ENCODE data around the gene PPHLN1.
"Not testable (repeated sequence)": the region's sequence is repeated elsewhere in the genome, so short reads cannot be mapped to it uniquely, and the experiment has no call there.

Gene PPHLN1

DNA sequence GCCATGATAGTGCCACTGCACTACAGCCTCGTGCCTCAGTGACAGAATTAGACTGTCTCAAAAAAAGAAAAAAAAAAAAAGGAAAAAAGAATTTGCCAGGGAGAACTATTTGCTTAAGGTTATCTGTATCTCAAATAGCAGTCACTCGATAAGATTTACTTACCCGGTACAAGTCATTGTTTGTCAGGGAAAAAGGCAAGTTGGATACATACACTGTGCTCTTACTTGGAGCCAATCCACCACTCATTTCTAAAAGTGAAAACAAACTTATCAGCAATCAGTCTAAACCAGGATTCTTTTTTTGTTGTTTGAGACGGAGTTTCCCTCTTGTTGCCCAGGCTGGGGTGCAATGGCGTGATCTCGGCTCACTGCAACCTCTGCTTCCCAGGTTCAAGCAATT is 2.1 kb upstream of the PPHLN1 start:
- no peak for DNase-seq (ENCODE audit: low read depth)

GRCh38 chr12:42325326-42325652 is 678 bp upstream of the PPHLN1 start:
- DNase-seq (ENCODE audit: low read depth) = no peak

DNA sequence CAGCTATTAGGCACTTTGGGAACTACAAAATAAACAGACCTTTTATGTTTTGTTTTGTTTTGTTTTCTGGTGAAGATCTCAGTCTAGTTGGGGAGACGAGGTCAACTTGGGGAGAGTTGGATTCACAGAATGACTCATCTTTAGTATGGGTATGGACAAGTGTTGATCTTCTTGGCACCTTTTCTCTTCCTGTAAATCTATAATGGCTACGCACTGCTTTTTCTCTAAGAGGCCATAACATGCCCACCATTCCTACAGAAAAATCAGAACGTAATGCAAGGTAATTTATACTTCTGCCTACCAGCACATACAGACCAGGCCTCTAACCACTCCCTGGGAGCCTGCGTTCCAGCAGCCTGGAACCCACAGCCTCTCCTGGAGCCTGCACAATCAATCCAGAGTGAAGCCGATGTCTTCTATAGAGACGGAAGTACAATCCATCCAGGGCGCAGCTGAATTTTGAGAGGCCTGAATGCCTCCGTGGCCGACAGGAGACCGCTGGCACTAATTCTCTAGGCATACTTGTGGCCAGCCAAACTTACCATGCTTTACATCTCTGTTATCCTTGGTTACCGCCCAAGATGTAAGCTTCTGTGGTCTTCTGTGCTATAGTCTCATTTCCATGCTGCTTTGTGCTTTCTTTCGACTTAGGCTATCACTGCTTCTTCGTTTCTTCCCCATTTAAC is 717 bp downstream of the PPHLN1 start:
- DNase-seq (ENCODE audit: low read depth) = no peak

- DNase-seq (ENCODE audit: low read depth) = no peak
Measured at GRCh38 chr12:42327227-42327590, 1.2 kb downstream of the PPHLN1 start.

GRCh38 chr12:42330097-42330496 is 4.1 kb downstream of the PPHLN1 start:
- DNase-seq (ENCODE audit: low read depth) = not testable (repeated sequence)

GRCh38 chr12:42332301-42333285 is 6.6 kb downstream of the PPHLN1 start:
- no peak for DNase-seq (ENCODE audit: low read depth)

- DNase-seq (ENCODE audit: low read depth) = no peak
Measured at GRCh38 chr12:42336286-42336685, 10.3 kb downstream of the PPHLN1 start.

DNA sequence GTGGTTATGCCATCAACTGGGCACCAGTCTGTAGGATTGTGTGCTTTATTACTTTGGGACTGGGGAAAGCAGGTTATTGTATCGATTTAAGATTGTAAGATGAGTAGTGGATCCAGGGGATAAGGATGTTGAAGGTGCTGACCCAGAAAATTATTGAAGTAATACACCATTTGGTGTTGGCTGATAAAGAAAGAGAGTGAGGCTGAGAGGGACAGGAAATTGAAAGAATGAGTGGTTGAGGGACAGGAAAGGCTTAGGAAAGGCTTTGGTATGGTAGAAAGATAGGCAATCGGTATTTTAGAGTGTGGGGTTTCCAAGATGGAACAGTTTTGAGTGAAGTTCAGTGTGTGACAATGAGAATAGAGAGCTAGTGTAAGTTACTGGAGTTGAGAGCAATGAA is 12.3 kb downstream of the PPHLN1 start:
- no peak for DNase-seq (ENCODE audit: low read depth)

- no peak for DNase-seq (ENCODE audit: low read depth)
Measured at GRCh38 chr12:42342028-42342427, 16.1 kb downstream of the PPHLN1 start.

DNA sequence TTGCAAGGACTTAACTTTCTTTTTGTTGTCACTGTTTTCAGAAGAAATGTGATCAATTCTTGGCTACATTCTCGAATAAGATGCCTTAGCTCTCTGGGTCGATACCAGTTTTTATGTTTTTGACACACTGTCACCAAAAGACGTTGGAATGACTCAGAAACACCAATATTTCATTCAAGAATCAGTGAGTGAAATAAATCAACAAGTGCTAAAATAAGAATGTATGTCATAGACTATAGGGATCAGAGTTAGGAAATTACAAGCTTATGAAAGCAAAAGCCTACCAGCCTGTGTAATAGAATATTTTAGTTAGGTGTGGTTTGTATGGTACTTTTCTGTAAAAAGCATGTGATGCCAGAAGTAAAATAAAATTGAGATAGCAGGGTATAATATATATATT is 17.8 kb downstream of the PPHLN1 start:
- DNase-seq (ENCODE audit: low read depth) = no peak

DNA sequence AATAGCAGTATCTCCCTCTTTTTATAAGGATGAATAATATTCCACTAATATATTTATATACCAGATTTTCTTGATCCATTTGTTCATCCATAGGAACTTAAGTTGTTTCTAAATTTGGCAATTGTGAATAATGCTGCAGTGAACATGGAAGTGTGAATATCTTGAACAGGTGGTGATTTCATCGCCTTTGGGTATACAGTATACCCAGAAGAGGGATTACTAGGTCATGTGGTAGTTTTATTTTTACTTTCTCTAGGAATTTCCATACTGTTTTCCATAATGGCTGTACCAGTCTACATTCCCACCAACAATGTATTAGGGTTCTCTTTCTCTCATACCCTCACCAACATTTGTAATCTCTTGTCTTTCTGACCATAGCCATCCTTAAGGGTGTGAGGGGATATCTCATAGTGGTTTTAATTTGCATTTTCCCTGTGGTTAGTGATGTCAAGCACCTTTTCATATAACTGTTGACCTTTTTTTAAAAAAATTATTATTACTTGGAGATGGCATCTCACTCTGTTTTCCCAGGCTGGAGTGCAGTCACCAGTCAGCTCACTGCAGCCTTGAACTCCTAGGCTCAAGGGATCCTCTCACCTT is 20.5 kb downstream of the PPHLN1 start:
- no peak for DNase-seq (ENCODE audit: low read depth)

DNA sequence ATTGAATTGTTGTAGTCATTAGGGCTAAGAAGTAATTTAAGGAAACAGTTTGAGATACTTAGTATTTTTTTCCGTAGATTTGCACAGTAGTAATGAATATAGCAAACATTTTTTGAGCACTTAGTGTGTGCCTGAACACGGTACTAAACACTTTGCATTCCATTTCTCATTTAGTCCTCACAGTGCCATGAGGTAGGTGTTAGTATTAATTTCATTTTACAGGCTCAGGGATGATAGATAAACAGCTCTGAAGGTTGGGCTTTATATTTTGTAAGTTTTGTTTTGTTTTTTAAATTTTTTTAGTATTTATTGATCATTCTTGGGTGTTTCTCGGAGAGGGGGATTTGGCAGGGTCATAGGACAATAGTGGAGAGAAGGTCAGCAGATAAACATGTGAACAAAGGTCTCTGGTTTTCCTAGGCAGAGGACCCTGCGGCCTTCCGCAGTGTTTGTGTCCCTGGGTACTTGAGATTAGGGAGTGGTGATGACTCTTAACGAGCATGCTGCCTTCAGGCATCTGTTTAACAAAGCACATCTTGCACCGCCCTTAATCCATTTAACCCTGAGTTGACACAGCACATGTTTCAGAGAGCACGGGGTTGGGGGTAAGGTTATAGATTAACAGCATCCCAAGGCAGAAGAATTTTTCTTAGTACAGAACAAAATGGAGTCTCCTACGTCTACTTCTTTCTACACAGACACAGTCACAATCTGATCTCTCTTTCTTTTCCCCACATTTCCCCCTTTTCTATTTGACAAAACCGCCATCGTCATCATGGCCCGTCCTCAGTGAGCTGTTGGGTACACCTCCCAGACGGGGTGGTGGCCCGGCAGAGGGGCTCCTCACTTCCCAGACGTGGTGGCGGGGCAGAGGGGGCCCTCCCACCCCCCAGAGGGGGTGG is 23.4 kb downstream of the PPHLN1 start:
- not testable (repeated sequence) for DNase-seq (ENCODE audit: low read depth)

GRCh38 chr12:42350021-42350407 is 24.0 kb downstream of the PPHLN1 start:
- not testable (repeated sequence) for DNase-seq (ENCODE audit: low read depth)

DNA sequence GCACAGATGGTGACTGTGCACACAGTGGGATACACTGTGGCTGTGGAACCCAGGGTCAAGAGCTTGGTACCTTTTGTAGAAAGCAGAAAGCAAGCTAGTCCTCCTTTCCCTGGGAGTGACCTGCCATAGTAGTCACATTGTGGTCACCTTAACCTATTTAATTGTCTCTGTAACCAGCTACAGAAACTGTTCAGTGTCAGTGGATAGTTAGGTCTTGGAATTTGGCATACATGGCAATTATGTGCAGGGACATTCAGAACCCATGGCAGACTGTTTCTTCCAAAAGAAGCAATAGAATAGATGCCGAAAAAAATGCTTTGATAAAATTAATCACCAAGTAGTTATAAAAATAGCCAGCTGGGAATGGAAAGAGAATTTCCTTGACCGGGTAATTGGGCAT is 30.4 kb downstream of the PPHLN1 start:
- DNase-seq (ENCODE audit: low read depth) = no peak

DNA sequence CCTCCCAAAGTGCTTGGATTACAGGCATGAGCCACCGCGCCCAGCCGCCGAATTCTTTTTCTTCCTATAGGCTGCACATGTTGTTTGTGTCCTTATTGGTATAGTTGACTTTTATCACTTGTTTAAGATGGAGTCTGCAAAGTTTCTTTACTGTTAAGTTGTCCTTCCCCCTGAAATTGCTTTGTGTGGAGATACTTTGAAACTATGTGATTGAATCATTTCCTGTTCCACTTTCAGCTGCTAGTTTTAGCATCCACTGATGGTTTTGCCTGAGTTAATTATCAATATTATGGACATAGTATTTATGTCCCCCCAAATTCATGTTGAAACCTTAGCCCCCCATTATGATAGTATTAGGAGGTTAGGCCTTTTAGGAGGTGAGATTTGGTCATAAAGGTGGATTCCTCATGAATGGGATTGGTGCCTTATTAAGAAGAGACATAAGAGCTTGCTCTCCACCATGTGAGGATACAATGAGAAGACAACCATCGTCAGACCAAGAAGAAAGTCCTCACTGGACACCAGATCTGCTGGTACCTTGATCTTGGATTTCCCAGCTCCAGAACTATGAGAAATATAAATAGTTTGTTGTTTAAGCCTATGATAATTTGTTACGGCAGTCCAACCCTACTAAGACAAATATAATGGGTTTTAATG is 34.9 kb downstream of the PPHLN1 start:
- no peak for DNase-seq (ENCODE audit: low read depth)

DNA sequence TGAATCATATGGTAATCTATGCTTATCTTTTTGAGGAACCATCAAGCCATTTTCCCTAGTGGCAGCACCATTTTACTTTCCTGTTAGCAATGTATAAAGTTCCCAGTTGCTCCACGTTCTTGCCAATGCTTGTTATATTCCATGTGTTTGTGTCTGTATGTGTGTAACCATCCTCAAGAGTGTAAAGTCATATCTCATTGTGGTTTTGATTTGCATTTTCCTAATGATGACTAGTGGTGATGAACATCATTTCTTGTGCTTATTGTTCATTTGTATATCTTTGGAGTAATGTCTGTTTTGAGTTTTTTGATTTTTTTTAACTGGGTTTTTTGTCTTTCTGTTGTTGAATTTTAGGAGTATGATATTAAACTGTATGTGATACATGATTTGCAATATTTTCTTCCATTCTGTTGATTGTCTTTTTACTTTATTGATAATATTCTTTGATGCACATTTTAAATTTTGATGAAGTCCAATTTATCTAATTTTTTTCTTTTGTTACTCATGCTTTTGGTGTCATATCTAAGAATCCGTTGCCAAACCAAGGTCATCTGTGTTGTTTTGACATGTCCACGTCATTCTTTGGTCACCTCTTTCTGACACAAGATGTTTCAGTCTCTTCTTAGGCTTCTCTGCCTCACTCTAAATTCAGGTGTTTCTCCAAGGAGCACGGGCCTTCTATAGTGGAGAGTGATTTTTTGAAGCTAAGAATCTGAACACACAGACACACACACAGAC is 36.1 kb downstream of the PPHLN1 start:
- DNase-seq (ENCODE audit: low read depth) = no peak

- DNase-seq (ENCODE audit: low read depth) = no peak
Measured at GRCh38 chr12:42362647-42363260, 36.8 kb downstream of the PPHLN1 start.

DNA sequence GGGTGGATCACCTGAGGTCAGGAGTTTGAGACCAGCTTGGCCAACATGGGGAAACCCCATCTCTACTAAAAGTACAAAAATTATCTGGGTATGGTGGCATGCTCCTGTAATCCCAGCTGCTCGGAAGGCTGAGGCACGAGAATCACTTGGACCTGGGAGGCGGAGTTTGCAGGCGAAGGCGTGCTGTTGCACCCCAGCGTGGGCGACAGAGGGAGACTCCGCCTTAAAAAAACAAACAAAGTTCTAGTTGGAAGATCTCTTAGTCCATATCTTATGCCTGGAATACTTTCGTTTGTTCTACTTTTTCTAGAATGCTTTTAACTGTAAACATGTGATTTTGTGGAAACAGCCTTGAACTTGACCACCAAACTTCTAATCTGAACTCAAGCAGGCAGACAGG is 38.7 kb downstream of the PPHLN1 start:
- DNase-seq (ENCODE audit: low read depth) = no peak

GRCh38 chr12:42365486-42365885 is 39.5 kb downstream of the PPHLN1 start:
- DNase-seq (ENCODE audit: low read depth) = no peak

- DNase-seq (ENCODE audit: low read depth) = no peak
Measured at GRCh38 chr12:42370013-42370412, 44.0 kb downstream of the PPHLN1 start.
